GM21447 (cell line): ENCODE measurements around the gene HOXA10.

Experiments used
- ATAC-seq: cut with Tn5 transposase; IDR thresholded peaks from one replicate; pipeline ENCODE4 v1.9.1; 2021; ENCODE audit not compliant: unreplicated experiment

Gene HOXA10

GRCh38 chr7:27191833-27192545 lies 17.9 kb upstream of the HOXA10 start:
- no peak for ATAC-seq

- ATAC-seq, result no peak
These were observed 17.1 kb upstream of the HOXA10 start for GRCh38 chr7:27191161-27191731.

GRCh38 chr7:27189997-27190748 lies 16.1 kb upstream of the HOXA10 start:
- ATAC-seq, result no peak

GRCh38 chr7:27189295-27189996 lies 15.3 kb upstream of the HOXA10 start:
- no peak for ATAC-seq

GRCh38 chr7:27188386-27189294 lies 14.5 kb upstream of the HOXA10 start:
- ATAC-seq, result no peak

- no peak for ATAC-seq
These were observed 13.6 kb upstream of the HOXA10 start for GRCh38 chr7:27187475-27188385.

- no peak for ATAC-seq
These were observed 12.8 kb upstream of the HOXA10 start for GRCh38 chr7:27186668-27187474.

GRCh38 chr7:27185854-27186667 lies 11.9 kb upstream of the HOXA10 start:
- no peak for ATAC-seq

GRCh38 chr7:27185013-27185853 lies 11.1 kb upstream of the HOXA10 start, which contains the start of gene HOXA11:
HOXA11 (minus strand) TSS chr7:27185232; CDS start chr7:27185144, 88 bp downstream.
- ATAC-seq, result no peak

GRCh38 chr7:27184337-27185012 lies 10.4 kb upstream of the HOXA10 start:
- ATAC-seq, result no peak

- no peak for ATAC-seq
These were observed 9.7 kb upstream of the HOXA10 start for GRCh38 chr7:27183682-27184336.

GRCh38 chr7:27182861-27183681 lies 9.0 kb upstream of the HOXA10 start:
- no peak for ATAC-seq

GRCh38 chr7:27182285-27182841 lies 8.2 kb upstream of the HOXA10 start:
- ATAC-seq, result no peak

- ATAC-seq, result no peak
These were observed 7.7 kb upstream of the HOXA10 start for GRCh38 chr7:27181795-27182275.
